Raji (cell line): ENCODE data around the gene PLEKHM3.

Experiments
- POLR2A ChIP-seq: IDR thresholded peaks from 2 replicates; pipeline ENCODE4 v1.6.1; 2011; ENCODE audit warnings: low read depth, low read length, control low read depth; ENCODE audit not compliant: insufficient read depth

PLEKHM3 gene

DNA sequence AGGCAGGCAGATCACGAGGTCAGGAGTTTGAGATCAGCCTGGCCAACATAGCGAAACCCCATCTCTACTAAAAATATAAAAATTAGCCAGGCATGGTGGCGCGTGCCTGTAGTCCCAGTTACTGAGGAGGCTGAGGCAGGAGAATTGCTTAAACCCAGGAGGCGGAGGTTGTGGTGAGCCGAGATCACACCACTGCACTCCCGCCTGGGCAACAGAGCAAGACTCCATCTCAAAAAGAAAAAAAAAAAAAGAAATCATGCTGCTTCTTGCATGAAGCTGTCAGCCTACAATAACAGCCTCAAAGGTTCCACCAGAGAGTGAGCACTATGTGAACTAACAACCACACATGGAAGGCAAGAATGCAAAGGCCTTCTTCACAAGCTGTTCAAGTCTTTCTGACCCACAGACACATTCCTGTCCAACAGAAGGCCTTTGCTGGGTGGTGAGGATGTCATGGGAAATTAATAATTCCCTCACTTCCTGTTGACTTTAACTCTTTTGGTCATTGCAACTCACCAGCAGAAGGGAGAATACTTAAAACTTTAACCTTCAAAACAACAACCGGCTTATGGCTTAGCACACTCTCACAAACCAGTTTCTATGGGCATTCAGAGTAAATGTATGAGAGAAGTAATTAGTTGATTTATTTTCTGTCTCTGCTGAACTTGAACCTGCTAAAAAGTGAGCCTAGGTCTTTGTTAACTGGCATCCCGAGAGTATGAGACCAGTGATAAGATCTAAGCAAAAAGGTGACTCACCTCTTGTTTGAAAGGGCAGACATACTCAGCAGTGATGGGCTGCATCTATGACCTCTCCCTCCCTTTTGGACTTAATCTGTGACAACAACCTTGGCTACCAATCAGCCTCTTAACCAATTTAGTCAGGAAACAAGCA is 11.8 kb downstream of the PLEKHM3 start:
- no peak for TF ChIP-seq POLR2A

DNA sequence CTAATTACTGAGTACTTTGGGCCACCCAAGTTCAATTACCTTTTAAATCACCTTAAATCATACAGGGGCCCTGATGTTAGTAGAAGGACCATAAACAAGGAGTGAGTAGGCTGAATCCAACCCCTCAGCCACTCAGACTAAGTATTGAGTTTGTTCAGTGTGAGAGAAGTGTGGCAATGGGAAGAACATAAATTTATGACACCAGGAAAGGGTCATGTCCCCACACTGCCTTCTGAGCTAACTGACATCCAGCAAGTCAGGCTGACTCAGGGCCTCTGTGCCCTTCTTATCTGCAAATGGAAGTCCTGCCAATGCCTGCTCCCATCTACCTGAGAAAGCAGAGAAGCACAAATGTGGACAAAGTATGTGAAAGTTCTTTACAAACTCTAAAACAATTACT is 12.9 kb downstream of the PLEKHM3 start:
- TF ChIP-seq POLR2A: no peak

DNA sequence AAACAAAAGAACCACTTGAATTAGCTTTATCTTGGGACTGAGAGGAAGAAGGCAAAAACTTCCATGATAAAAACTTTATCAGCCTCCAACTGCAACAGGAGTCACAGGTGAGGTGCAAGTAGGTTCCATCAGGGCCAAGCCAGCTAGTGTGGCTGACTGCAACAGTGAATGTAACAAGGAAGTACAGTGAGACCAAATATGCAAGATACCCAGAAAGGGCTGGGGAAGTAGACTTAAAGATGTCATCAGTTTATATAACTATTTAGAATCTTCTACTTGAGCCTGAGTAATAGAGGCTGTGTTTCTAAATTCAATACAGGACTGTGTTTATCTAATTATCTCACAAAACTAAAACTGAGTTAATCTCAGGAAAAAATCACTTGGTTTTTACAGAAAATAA is 14.8 kb downstream of the PLEKHM3 start:
- TF ChIP-seq POLR2A: no peak

DNA sequence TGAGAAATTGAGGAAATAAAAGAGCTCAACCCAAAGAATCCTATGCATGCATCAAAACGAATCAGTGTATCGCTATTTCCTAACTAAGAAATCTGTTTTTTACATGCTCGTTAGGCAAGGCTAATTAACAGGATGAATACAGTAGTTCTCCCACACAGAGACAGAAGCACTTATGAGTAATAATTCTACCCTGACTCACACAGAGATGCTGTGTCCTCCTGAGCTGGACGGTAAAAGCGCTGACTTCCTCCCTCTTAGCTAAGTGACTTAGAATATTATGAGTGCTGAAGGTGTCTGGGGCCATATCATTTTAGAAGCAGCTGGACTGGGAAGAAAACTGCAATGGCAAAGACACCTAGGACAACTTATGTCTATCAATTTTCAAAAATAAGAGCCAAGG is 18.5 kb downstream of the PLEKHM3 start:
- TF ChIP-seq POLR2A: no peak

DNA sequence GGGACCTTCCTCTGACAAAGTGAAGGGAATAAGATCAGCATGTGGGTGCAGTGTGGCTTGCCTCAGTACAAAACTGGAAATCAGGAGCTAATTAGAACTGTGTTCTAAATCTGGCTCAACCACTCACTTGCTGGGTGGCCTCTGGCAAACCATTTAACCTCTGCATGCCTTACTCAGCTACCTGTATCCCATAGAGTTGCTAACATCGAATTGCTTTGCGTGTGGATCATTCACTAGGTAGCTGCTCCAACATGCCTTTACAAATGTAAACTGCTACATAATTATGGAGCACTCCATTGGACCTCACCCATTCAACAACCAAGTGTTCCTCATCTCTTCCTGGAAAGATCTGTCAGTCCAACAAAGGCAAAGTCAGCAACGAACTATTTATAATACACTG is 19.0 kb downstream of the PLEKHM3 start:
- no peak for TF ChIP-seq POLR2A

DNA sequence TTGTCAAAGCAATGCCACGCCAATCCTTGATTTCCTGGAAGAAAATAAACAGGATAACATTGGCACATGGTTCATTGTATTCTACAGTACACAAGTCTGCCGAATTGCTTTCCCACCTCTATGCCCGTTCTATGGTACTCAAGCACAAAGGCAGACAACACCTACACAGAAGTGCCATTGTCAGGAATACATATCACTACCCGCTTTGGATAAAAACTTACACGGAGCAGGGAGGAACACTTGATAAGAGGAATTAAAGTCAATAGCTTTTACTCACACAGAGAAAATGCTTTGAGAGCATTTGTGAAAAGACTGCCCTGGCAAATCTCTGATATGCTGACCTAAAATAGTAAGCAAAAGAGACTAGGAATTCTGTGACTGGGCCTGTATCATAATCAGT is 23.4 kb downstream of the PLEKHM3 start:
- TF ChIP-seq POLR2A: no peak

DNA sequence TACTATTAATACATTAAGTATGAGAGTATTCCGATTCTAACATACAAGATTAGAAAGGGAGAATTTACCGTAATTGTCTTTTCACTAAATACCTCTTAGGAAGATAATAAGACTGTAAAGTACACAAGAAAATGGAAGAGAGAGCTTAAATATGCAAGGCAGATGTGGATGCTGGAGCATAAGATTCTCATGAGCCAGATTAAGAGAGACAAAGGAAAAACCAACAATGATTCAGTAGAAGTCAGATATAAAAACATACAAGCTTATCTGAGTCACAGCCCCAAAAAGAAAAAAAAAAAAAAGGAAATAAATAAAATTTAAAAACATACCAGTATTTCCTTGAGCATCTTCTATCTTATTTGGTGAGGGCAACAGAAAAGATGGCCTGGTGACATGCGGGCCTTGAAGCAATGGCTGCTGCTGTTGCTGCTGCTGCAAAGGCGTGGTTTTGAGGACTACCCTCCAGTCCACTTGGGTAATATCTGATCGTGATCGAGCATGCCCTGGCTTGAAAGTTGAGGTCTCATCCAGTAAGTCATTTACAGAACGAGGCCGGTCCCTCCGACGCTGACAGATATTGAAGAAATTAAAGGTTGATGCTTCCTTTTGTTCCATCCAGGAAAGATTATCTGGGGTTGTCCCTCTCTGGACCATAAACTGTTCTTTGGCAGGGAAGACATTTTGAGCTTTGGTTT is 24.5 kb downstream of the PLEKHM3 start:
- TF ChIP-seq POLR2A: no peak

DNA sequence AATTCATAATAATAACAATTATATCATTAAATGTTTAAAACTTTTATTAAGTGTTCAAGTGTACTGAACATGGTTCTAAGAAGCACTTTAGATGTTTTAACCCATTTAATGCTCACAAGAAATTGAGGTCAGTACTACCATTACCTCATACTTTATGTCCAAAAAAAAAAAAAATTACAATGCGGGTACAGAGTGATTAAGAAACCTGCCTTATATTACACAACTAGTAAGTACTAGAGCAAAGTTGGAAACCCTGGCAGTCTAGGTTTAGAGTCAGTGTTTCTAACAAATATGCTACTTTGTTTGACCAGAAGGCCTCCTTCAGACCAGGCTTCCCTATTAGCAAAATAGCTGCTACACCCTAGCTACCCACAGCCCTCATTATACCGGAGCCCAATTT is 28.5 kb downstream of the PLEKHM3 start:
- no peak for TF ChIP-seq POLR2A

DNA sequence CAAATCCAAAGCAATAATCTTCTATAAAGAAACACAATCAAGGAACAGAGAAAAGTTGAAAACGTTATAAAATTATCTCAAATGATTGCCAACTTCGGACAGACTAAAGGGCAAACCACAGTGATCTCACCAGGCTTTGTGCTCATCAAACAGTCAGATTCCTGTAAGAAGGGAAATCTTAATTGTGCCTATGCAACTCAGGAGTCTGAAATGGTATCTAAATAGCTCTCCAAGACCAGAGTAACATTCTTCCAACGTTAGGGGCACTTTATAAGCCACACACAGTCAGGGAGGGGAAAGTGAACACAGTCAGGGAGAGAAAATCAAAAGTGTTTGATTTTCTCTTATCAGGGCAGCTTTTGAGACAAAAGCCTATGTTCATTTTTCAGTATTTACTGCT is 29.4 kb downstream of the PLEKHM3 start:
- no peak for TF ChIP-seq POLR2A

DNA sequence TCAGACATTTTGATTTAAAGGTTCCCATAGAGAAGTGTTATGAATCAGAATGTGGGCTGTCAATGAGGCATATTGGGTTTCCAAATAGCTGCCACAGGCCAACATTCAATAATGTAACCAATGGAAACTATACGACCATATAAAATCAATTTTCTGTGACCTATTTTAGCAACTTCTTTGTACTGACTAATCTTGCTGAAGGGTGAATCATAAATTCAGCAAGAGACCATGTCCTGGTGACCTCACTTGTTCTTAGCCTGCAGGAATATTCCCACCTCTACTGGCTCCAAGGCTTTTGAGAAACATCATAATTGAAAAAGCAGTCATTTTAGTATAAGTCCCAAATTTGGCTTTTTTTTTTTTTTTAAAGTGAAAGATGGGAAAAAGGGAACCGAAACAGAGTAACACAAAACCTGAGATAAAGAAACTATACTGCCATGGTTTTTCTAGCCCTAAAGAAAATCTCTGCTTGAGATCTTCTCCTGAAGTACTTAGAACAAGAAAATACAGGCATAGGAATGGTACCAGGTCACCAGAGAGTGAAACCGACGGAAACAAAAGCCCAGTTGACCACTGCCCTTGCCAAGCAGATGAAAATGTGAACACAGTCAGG is 32.1 kb downstream of the PLEKHM3 start:
- no peak for TF ChIP-seq POLR2A

DNA sequence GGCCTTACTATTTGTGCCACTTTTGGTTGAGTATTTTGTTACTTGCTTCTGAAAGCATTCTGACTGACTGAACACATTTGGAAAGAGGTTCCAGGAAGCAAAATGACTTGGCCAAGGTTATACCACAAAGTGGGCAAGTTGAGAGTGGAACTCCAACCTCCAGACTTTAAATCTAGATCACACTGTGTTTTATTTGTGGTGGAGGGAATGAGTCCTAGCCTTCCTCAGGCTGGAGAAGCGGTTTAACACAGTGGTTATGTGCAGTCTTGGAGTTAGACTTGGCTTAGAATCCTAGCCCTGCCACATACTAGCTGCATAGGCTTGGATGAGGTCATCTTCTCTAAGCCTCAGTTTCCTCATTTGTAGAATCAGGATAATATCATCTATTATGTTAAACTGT is 33.4 kb downstream of the PLEKHM3 start:
- TF ChIP-seq POLR2A: no peak

DNA sequence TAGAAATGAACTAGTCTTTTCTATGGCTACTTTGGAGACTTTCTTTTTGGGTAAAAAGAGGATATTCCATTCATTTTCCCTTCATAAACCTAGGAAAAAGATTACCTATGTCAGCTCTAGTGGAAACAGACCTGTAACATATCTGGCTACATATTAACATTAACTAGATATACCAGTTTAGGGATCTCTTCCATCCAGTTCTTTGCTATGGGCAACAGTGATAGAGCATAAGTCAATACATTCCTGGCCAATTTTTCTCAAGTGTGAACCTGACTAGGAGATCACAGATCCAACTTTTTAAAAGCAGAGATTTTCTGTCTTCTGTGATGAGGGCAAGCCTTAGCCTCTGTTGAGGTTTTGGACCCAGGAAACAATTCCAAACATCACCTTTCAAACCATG is 34.5 kb downstream of the PLEKHM3 start:
- no peak for TF ChIP-seq POLR2A

DNA sequence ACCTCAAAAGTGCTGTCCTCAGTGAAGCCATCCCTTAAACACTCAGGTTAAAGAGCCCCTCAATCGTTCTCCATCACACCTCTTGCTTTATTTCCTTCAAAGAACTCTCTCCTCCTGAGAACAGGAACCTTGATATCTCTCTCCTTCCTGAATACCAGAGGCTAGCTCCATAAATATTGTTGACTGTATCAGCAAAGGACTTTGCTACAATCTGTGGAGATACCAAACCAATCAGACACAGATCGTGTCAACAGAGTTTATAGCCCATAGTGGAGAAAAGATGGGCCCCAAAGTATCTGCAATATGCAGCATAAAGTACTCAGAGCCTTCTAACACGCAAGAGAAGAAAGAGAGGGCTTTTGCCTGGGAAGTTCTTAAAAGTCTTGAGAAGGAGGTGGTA is 36.4 kb downstream of the PLEKHM3 start:
- TF ChIP-seq POLR2A: no peak

DNA sequence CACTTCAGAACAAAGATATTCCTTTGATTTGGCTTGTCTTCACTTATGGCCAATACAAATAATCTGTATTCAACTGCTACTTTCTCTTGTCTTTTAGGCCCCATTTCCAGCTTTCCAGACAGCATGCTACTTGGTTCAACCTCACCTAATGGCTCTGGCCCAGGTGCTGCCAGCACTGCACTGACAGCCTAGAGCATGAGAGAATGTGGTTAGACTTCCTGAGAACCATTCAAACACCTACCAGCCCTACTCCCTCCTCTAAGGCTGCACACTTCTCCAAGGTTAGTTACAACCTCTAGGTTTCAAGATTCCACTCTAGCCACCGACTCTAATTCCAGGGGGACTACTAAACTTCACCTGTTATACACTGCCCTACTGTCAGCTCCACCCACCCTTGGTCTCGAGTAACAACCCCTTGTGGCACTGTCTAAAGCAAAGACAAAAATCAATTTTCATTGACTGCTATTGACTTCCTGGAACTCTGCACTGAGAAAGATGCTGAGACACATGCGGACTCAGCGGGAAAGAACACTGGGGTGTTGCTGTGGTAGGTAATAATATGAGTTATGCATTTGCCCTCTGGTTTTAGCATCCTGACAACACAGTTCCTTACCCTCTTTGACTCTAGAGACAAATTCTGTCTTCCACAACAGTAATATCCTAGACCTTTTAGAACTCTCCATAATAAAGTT is 38.2 kb downstream of the PLEKHM3 start:
- TF ChIP-seq POLR2A: no peak

DNA sequence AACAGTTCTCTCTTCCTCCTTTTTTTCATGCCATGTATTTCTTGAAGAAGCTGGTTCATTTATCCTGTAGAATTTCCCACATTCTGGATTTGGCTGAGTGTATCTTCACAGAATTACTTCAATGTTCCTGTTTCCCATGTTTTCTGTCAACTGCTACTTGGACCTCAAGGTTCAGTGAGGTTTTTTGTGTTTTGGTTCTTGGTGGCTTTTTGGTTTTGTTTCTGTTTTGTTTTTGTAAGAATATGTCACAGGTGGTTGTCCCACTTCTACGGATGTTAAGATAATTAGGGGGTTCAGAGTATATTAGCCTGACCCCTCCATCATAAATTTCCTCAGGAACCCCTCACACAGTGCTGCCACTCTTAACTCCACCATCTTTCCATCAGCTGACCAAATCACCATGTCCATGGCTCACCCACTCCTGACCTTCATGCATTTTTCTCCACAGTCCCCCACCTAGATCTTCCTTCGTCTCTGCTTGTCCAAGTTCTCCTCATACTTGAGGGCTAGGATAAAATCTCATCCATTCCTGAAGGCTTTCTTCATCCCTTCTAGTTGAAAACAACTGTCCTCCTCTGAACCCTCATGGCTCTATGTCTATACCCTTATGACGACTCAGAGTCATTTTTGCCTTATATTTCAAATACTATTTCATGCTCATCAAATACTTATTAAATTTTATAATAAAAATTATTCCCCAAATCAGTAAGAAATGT is 40.4 kb downstream of the PLEKHM3 start:
- TF ChIP-seq POLR2A: no peak
